RCC 7860 (cell line): ENCODE data around the gene DNM3.
"Not testable (repeated sequence)": the region's sequence is repeated elsewhere in the genome, so short reads cannot be mapped to it uniquely, and the experiment has no call there.

Experiments
- DNase-seq: peaks from one replicate; pipeline ENCODE4 v3.0.0-alpha.2; 2015; ENCODE audit warnings: low spot score
- FAIRE-seq: peaks from 2 replicates; lab custom pipeline; 2012; peaks lifted over from hg19 to GRCh38; lab: Jason Lieb, UNC

DNM3 gene

GRCh38 chr1:171841050-171841910 is at the start of gene DNM3:
TSS of gene DNM3 (plus strand) at chr1:171841498. CDS start at chr1:171841657, 159 bp downstream.
- no peak for FAIRE-seq

GRCh38 chr1:171792656-171793369 is 48.5 kb upstream of the DNM3 start:
- DNase-seq (no peak), FAIRE-seq (no peak)

More at GRCh38 chr1:171841050-171841910, at the start of gene DNM3:
- no peak for DNase-seq

- FAIRE-seq: no peak
- DNase-seq: peak; percentile 45
Observed at GRCh38 chr1:171793636-171794035, 47.7 kb upstream of the DNM3 start.

GRCh38 chr1:171794085-171794484 is 47.2 kb upstream of the DNM3 start:
- DNase-seq: peak; percentile 94
- peak; percentile 84 for FAIRE-seq

- FAIRE-seq: no peak
- no peak for DNase-seq
Observed at GRCh38 chr1:171796592-171796991, 44.7 kb upstream of the DNM3 start.

GRCh38 chr1:171798311-171798710 is 43.0 kb upstream of the DNM3 start:
- no peak for FAIRE-seq
- DNase-seq: no peak

GRCh38 chr1:171798765-171799164 is 42.5 kb upstream of the DNM3 start:
- DNase-seq (no peak), FAIRE-seq (no peak)

- FAIRE-seq: no peak
Observed at GRCh38 chr1:171799166-171799565, 42.1 kb upstream of the DNM3 start.

GRCh38 chr1:171799698-171800097 is 41.6 kb upstream of the DNM3 start:
- not testable (repeated sequence) for FAIRE-seq

More at GRCh38 chr1:171799166-171799565, 42.1 kb upstream of the DNM3 start:
- DNase-seq: no peak

GRCh38 chr1:171800342-171800741 is 41.0 kb upstream of the DNM3 start:
- FAIRE-seq: no peak
- DNase-seq: no peak

More at GRCh38 chr1:171799698-171800097, 41.6 kb upstream of the DNM3 start:
- not testable (repeated sequence) for DNase-seq

GRCh38 chr1:171800851-171801250 is 40.4 kb upstream of the DNM3 start:
- DNase-seq: no peak
- no peak for FAIRE-seq

GRCh38 chr1:171801487-171801891 is 39.8 kb upstream of the DNM3 start:
- no peak for FAIRE-seq

GRCh38 chr1:171802207-171802606 is 39.1 kb upstream of the DNM3 start:
- no peak for FAIRE-seq

More at GRCh38 chr1:171801487-171801891, 39.8 kb upstream of the DNM3 start:
- DNase-seq: peak; percentile 39

GRCh38 chr1:171803045-171803444 is 38.3 kb upstream of the DNM3 start:
- FAIRE-seq (no peak), DNase-seq (no peak)

More at GRCh38 chr1:171802207-171802606, 39.1 kb upstream of the DNM3 start:
- no peak for DNase-seq

- DNase-seq (no peak), FAIRE-seq (no peak)
Observed at GRCh38 chr1:171803461-171804022, 37.8 kb upstream of the DNM3 start.

- FAIRE-seq (no peak), DNase-seq (peak; percentile 8)
Observed at GRCh38 chr1:171805395-171806115, 35.7 kb upstream of the DNM3 start.

GRCh38 chr1:171807556-171807955 is 33.7 kb upstream of the DNM3 start:
- DNase-seq (no peak), FAIRE-seq (no peak)

- FAIRE-seq (no peak), DNase-seq (no peak)
Observed at GRCh38 chr1:171809834-171810233, 31.5 kb upstream of the DNM3 start.

- FAIRE-seq: no peak
- DNase-seq: no peak
Observed at GRCh38 chr1:171811672-171812071, 29.6 kb upstream of the DNM3 start.

- no peak for DNase-seq
- no peak for FAIRE-seq
Observed at GRCh38 chr1:171814692-171815091, 26.6 kb upstream of the DNM3 start.
